Measurements from ENCODE around the gene HRAS. TPM values are rescaled to one million over a fixed set of nuclear protein-coding genes. Genes with fewer than 3 reads are reported as not detected.
A peak's percentile ranks its signal among the peaks of the same experiment; 100 is the strongest.

HRAS gene
- total and polyA plus RNA-seq, 2 of the 13 experiments (the other 11 are each of a cell fraction or from before 2014, with no cell fraction given), result 32.9 to 50.0 TPM

DNA sequence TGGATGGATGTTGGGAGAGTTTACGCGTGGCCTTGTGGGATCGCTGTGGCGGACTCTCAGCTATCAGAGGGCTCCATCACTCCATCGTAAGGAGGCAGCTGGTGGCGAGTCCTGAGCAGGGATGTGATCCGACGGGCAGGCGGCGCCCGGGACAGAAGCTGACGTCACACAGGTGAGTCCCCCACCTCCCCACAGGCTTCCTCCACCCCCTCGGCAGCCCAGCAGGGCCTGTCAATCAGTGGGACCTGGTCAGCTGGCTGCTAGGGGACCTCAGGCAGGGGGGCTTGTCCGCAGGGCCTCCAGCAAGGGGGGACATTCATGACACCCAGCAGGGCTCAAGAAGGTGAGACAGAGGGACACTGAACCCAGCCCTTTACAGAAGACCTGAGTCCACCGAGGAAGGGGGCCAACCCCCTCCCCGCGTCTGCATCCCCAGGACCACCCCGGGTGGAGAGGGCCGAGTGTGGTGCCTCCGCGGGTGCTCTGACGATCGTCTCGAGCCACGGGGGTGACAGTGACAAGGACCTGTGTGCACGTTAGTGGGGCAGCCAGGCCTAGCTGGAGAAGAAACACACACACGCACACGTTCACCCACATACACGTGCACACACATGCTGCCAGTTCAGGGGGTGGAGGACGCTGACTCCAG is 7.1 kb downstream of the HRAS start:
- CTCF ChIA-PET (ENCODE audit: low intra/inter-chr PET ratio, low total read pairs), result no interaction called here
- 0 out of 5 replicates have a peak, but pooled peaks cover 0 to 1% of the 10 kb centered on the region in 2 experiments for H3K27me3 ChIP-seq (ENCODE audit: control insufficient read depth in 1 of 2, insufficient read depth in 2 of 2, low read length in 2 of 2)
- no peaks in the 10 kb centered on the region for H4K20me1 ChIP-seq (ENCODE audit: insufficient read depth, low read length)
- no peak overlapping the region for H3K4me3 ChIP-seq (replicated peaks in 1 of 3; ENCODE audit: insufficient read depth in 1 of 3, low read depth in 2 of 3, low read length in 3 of 3)
- no peak overlapping the region for H3K27ac ChIP-seq (ENCODE audit: extremely low read length, insufficient read depth, low read length)
- no peak for ATAC-seq
- intact Hi-C loops (cut with micrococcal nuclease; ENCODE audit: unreplicated experiment) (no loop called here), in situ Hi-C loops (cut with HindIII; ENCODE audit: extremely low pct_ligation_motif_present, low pct_unique_long_range_greater_than_20kb) (no loop called here)
- no peaks in the 10 kb centered on the region for H3K79me2 ChIP-seq (ENCODE audit: insufficient read depth, low read length)
- H3K4me2 ChIP-seq (ENCODE audit: low read depth, low read length), result no peak overlapping the region
- H3K9me3 ChIP-seq (ENCODE audit: low read length), result no peaks in the 10 kb centered on the region
- no peak for FAIRE-seq
- no TSS peak for BruUV-seq (replicated peaks)
- H3K9ac ChIP-seq (ENCODE audit: insufficient read depth, low read depth, low read length), result no peak overlapping the region
- peaks cover 7 to 13% of the 10 kb centered on the region in 2 experiments; a peak in 4 of 5 replicates for H3K36me3 ChIP-seq (replicated peaks in 1 of 2; ENCODE audit: control insufficient read depth in 1 of 2, insufficient read depth in 2 of 2, low read length in 2 of 2)
- POLR2A ChIA-PET, result no interaction called here
- 72% methylated on average over 15 of the region's 30 CpGs for WGBS (ENCODE audit: low lambda C conversion rate)
- peaks cover 13% of the 10 kb centered on the region for H3K4me1 ChIP-seq (ENCODE audit: insufficient read depth, low read length)
- TF ChIP-seq FUBP1 (CRISPR knock-in tag; IDR thresholded peaks at IDR 0.05; ENCODE audit: borderline replicate concordance), result no peak
- no peak for TF ChIP-seq MIER2 (CRISPR knock-in tag; IDR thresholded peaks at IDR 0.05)
- 0 out of 2 replicates have a peak, but pooled peaks have one; percentile 9 for TF ChIP-seq KDM2A (CRISPR knock-in tag; IDR thresholded peaks at IDR 0.05; ENCODE audit: borderline replicate concordance, low read depth)
- TF ChIP-seq ZFYVE20 (CRISPR knock-in tag; IDR thresholded peaks at IDR 0.05; ENCODE audit: borderline replicate concordance, low read depth), result no peak
- peak; percentile 48; the same call in 1 of the 2 replicates for TF ChIP-seq CREB1 (IDR thresholded peaks at IDR 0.05)
- TF ChIP-seq CREB1 (CRISPR knock-in tag; IDR thresholded peaks at IDR 0.05), result no peak
- TF ChIP-seq SMYD3 (CRISPR knock-in tag; IDR thresholded peaks at IDR 0.05), result no peak
- no peak for TF ChIP-seq ZMYM3 (CRISPR knock-in tag; IDR thresholded peaks at IDR 0.05)
- no peak for TF ChIP-seq ZBTB8A (CRISPR knock-in tag; IDR thresholded peaks at IDR 0.05; ENCODE audit: borderline replicate concordance, low read depth)
- TF ChIP-seq ZNF335 (CRISPR knock-in tag; IDR thresholded peaks at IDR 0.05), result no peak
- no peak for TF ChIP-seq ZNF18 (CRISPR knock-in tag; IDR thresholded peaks at IDR 0.05; ENCODE audit: insufficient replicate concordance)
- TF ChIP-seq ZNF792 (CRISPR knock-in tag; IDR thresholded peaks at IDR 0.05), result no peak
- TF ChIP-seq MTERF4 (CRISPR knock-in tag; IDR thresholded peaks at IDR 0.05), result no peak
- no peak overlapping the region for H2AFZ ChIP-seq (ENCODE audit: low read length)
- no peak for DNase-seq (ENCODE audit: low spot score)
